ENCODE results near the gene SLC1A7.

SLC1A7 gene

DNA sequence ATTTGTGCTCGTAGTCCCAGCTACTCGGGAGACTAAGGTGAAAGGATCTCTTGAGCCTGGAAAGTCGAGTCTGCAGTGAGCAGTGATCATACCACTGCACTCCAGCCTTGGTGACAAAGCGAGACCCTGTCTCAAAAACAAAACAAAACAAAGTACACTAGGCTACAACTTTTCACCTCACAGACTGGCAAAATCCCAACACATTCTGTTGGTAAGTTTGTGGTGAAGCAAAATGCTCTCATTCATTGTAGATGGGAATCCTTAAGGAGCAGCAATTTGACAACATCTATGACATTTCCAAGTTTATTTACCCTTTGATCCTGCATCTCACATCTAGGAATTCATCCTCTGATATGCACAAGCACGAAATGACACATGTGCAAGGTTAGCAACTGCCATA, 20.2 kb upstream of the SLC1A7 start:
- no peak overlapping the region for H3K4me3 ChIP-seq (ENCODE audit: low read depth, low read length)

- no peak overlapping the region for H3K4me3 ChIP-seq (ENCODE audit: low read depth, low read length)
Measured at GRCh38 chr1:53160924-53161378, 18.5 kb upstream of the SLC1A7 start.

- no peak overlapping the region for H3K4me3 ChIP-seq (ENCODE audit: low read depth, low read length)
Measured at GRCh38 chr1:53158900-53159299, 16.5 kb upstream of the SLC1A7 start.

DNA sequence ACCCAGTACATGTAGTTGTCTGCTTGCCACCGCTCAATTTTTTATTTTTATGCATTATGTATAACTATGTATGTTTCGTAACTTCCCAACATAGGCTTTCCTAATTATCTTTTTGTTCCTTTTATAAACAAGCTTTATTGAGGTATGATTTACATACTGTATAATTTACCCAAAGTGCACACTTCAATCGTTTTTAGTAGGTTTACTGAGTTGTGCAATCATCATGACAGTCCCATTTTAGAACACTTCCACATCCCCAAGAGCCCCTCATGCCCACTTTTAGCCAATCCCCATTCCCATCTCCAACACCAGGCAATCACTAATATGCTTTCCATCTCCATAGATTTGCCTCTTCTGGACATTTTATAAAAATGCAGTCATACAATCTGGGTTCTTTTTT, 14.3 kb upstream of the SLC1A7 start:
- H3K4me3 ChIP-seq (ENCODE audit: low read depth, low read length): no peak overlapping the region

- no peak overlapping the region for H3K4me3 ChIP-seq (ENCODE audit: low read depth, low read length)
Measured at GRCh38 chr1:53155945-53156344, 13.5 kb upstream of the SLC1A7 start.

DNA sequence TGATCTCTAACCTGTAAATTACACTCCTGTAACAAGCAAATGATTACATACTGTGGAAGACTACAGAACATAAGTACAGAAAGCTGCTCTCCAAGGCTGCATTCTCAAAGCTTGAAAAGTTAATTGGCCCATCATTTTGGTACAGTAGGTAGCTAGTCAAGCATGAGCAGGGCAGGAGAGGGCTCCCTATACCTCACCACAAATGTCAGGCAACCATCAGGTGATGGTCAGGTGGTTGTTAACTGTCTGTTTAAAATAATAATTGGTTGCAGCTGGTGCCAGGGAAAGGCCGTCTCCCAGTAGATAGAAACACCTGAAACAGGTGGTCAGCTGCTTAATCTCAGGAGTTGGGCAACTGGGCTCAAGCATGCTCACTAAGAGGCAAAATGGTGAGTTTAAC, 13.1 kb upstream of the SLC1A7 start:
- H3K4me3 ChIP-seq (ENCODE audit: low read depth, low read length): no peak overlapping the region

GRCh38 chr1:53154859-53155438, 12.5 kb upstream of the SLC1A7 start:
- no peak overlapping the region for H3K4me3 ChIP-seq (ENCODE audit: low read depth, low read length)

- H3K4me3 ChIP-seq (ENCODE audit: low read depth, low read length): no peak overlapping the region
Measured at GRCh38 chr1:53153752-53154151, 11.3 kb upstream of the SLC1A7 start.

DNA sequence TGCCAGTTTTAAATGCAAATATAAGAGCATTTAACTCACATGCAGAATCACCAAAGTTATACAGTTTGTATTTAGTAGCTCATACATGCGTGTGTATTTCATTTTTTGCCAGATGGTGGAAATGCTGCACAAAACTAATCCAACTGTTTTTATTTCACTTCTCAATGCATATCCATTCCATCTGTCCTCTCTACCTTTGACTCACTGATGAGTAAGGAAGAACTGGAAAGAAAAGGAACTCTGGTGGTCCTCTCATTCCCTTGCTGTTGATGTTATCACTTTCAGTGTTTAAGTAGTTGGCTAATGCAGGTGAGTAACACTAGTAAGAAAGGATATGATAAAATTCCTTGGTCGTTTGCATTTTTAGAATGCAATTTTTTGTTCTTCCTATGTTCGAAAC, 5.7 kb upstream of the SLC1A7 start:
- no peak overlapping the region for H3K4me3 ChIP-seq (ENCODE audit: low read depth, low read length)

DNA sequence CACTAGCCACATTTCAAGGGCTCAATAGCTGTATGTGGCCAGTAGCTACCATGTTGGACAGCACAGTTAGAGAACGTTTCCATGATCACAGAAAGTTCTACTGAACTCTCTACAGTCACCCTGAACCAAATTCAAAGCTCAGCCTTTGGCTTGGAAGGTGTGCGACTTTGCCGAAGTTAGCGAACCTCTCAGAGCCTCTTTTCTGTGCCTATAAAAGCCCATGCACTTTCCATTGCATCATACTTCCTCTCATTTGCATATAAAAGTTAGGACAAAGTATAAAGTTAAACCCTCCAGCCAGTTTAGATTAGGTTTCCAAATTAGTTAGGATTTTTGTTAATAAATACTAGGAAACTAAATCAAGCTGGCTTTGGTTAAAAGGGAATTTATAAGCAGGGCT, 4.7 kb upstream of the SLC1A7 start:
- no peak overlapping the region for H3K4me3 ChIP-seq (ENCODE audit: low read depth, low read length)

DNA sequence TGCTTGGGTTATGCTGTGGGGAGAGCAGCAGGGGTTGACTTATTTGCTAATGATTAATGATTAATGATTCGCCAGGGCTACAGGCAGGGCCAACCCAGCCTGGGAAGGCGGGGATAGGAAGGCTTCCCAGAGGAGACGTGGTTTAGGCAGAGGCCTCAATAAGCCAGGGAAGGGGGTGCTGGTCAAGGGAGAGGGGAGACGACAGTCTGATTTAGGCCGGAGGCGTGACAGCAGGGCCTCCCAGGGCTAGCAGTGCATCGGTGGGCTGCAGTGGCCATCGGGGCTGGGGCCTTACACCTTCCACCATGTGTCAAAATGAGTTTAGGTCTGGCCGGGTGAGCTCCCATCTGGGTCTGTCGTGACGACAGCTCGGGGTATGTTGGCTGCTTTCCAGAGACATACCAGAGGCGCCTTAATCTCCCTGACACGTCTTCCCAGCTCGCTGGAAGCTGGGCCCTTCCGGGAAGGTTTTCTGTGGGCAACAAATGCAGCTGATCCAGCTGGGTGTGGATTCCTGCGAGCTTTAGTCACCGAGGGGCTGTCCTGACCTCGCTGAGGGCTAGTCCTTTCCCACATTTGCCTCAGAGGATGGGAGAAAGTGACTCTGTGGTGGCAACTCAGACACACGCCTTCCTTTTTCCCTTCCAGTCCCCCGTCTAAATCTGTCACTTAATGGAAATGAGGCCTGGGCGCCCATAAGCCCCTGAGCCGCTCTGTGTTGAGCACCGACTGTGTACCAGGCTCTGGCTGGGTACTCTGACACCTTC, 3.7 kb upstream of the SLC1A7 start:
- no peak overlapping the region for H3K4me3 ChIP-seq (ENCODE audit: low read depth, low read length)

DNA sequence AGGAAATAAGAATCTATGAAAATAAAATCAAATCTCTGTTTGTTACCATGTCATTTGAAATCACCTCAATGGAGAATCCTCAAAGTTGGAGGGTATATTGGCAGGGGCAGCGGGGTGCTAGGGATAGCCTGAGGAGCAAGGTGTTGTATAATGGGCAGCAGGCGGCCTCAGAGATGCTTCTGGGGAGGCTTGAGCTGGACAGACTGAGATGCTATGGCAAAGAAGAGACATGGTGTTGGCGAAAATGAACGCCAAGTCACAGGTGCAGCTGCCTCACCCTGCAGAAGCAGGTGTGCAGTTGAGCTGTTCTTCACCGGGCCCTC, 3.1 kb upstream of the SLC1A7 start:
- no peak overlapping the region for H3K4me3 ChIP-seq (ENCODE audit: low read depth, low read length)

DNA sequence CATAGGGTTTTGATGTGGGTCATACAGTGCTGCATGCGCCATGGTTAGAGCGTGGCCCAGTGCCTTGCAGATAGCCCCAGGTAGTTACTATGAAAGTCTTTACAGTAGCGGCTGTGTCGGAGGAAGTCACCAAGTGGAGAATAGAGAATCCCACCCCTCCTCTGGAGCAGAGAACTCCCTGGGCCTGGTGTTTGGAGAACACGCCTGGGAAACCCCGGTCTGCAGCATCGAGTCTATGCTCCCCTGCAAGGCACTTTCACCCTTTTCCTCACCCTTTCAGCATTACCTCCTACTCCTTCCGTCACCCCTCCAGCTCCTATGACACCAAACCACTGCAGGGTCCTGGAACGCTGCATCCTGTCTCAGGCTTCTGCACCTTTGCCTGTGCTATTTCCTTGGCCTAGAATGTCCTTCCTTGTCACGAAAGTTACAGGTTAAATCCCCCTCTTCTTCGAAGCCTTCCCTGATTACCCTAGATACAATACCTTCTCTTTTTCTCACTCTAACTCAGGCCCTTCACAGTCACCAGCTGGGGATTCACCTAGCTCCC, 2.7 kb upstream of the SLC1A7 start:
- H3K4me3 ChIP-seq (ENCODE audit: low read depth, low read length): no peak overlapping the region

- no peak overlapping the region for H3K4me3 ChIP-seq (ENCODE audit: low read depth, low read length)
Measured at GRCh38 chr1:53144201-53144600, 1.8 kb upstream of the SLC1A7 start.

GRCh38 chr1:53143527-53143926, 1.1 kb upstream of the SLC1A7 start:
- no peak overlapping the region for H3K4me3 ChIP-seq (ENCODE audit: low read depth, low read length)

DNA sequence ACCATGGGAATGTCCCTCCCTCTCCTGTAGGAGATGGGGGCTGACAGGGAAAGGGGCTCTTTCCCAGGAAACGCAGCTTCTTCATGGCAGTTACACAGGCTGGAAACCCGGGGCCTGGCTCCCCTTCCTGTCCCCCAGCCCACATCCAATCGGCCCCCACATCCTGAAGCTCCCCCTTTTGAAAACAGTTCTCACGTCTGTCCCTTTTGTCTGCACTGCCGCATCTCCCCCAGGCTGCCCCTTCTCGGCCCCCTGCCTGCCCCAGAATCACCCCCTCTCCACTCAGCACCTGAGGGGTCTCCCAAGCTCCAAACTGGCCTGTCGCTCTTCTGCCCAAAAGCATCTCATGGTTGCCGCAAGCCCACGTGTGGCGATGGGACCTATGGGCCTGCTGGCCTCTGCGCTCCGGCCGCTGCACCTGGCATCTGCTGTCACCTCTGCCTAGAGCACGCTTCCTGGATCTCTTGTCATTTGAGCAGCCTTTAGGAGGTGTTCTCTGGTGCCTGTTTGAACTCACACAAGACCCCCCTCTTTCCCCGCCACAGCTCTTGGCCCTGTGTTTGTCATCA, 867 bp downstream of the SLC1A7 start:
- H3K4me3 ChIP-seq (ENCODE audit: low read depth, low read length): no peak overlapping the region

- H3K4me3 ChIP-seq (ENCODE audit: low read depth, low read length): no peak overlapping the region
Measured at GRCh38 chr1:53140451-53140850, 2.0 kb downstream of the SLC1A7 start.

DNA sequence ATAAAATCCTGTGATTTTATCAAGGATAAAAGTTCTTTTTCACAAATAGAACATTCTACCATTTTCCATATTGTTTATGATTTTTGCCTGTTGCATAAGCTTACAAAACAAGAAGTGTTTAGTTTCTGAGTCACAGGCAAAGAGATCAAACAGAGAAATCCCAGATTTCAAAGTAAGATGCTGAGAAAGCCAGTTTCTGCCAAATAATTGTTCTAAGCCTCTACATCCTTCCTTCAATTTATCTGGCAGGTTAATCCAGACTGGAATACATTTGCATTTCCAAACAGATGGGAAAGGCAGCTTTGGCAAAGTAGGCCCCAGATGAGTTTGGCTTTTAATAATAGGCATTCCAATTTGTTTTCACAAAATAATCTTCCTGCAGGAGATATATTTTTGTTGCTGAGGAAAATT, 2.5 kb downstream of the SLC1A7 start:
- no peak overlapping the region for H3K4me3 ChIP-seq (ENCODE audit: low read depth, low read length)

- no peak overlapping the region for H3K4me3 ChIP-seq (ENCODE audit: low read depth, low read length)
Measured at GRCh38 chr1:53138991-53139884, 3.2 kb downstream of the SLC1A7 start.

DNA sequence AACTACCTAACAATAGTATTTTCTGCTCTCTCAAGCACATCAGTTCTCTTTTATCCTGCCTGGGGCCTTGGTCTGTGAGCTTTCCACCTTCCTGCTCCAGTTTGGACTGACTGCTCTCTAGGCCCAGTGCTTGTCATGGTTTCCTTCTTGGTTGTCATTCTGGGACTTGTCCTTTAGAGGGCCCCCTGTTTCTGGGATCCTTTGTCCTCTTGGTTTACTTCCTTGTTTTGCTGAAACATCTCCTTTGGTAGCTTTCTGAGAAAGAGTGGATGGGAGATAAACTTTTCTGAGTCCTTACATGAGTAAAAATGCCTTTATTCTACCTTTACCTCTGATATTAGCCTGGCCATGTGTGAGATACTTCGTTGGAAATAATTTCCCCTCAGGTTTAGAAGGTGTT, 4.7 kb downstream of the SLC1A7 start:
- H3K4me3 ChIP-seq (ENCODE audit: low read depth, low read length): no peak overlapping the region

DNA sequence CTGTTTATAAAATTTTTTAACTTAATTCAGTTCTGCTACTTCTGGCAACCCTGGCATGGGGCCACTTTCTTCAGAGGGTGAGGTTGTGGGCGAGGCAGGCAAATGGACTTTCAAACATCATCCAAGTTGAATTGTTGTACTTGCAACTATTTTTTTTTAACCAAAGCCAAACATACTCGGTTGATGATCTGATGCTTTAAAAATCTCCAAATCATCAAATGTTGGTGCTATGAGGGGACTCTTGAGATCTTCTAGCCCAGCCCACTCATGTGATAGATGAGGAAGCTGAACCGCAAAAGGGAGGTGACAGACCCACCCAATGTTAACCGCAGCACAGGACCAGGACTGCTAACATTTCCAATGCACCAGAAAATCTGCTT, 6.7 kb downstream of the SLC1A7 start:
- H3K4me3 ChIP-seq (ENCODE audit: low read depth, low read length): no peak overlapping the region
